Measurements from ENCODE around the gene COPA.
"Not testable (repeated sequence)": the region's sequence is repeated elsewhere in the genome, so short reads cannot be mapped to it uniquely, and the experiment has no call there.

Gene COPA

GRCh38 chr1:160342953-160343869 lies at the start of gene COPA, which contains the start of gene NCSTN:
Gene COPA (minus strand): TSS chr1:160343250. CDS start chr1:160343170, 80 bp downstream.
Gene NCSTN (plus strand): TSS chr1:160343383. CDS start chr1:160343397, 14 bp downstream.
- peak; percentile 74 for DNase-seq (ENCODE audit: low read depth, low spot score)

- not testable (repeated sequence) for DNase-seq (ENCODE audit: low read depth, low spot score)
Observed at GRCh38 chr1:160388406-160388805, 45.4 kb upstream of the COPA start.

GRCh38 chr1:160384812-160385211 lies 41.8 kb upstream of the COPA start:
- not testable (repeated sequence) for DNase-seq (ENCODE audit: low read depth, low spot score)

GRCh38 chr1:160377585-160378206 lies 34.6 kb upstream of the COPA start:
- DNase-seq (ENCODE audit: low read depth, low spot score), result no peak

GRCh38 chr1:160376525-160377131 lies 33.6 kb upstream of the COPA start:
- no peak for DNase-seq (ENCODE audit: low read depth, low spot score)

- DNase-seq (ENCODE audit: low read depth, low spot score), result no peak
Observed at GRCh38 chr1:160375788-160376524, 32.9 kb upstream of the COPA start.

- DNase-seq (ENCODE audit: low read depth, low spot score), result no peak
Observed at GRCh38 chr1:160374306-160375110, 31.5 kb upstream of the COPA start.

GRCh38 chr1:160373696-160374095 lies 30.6 kb upstream of the COPA start:
- DNase-seq (ENCODE audit: low read depth, low spot score), result no peak

- no peak for DNase-seq (ENCODE audit: low read depth, low spot score)
Observed at GRCh38 chr1:160371756-160372155, 28.7 kb upstream of the COPA start.

GRCh38 chr1:160371346-160371631 lies 28.2 kb upstream of the COPA start:
- DNase-seq (ENCODE audit: low read depth, low spot score), result no peak

- no peak for DNase-seq (ENCODE audit: low read depth, low spot score)
Observed at GRCh38 chr1:160370561-160371345, 27.7 kb upstream of the COPA start.

- no peak for DNase-seq (ENCODE audit: low read depth, low spot score)
Observed at GRCh38 chr1:160369087-160369486, 26.0 kb upstream of the COPA start.

- DNase-seq (ENCODE audit: low read depth, low spot score), result no peak
Observed at GRCh38 chr1:160367934-160368923, 25.2 kb upstream of the COPA start.

GRCh38 chr1:160367516-160367900 lies 24.5 kb upstream of the COPA start:
- no peak for DNase-seq (ENCODE audit: low read depth, low spot score)

- no peak for DNase-seq (ENCODE audit: low read depth, low spot score)
Observed at GRCh38 chr1:160366731-160367515, 23.9 kb upstream of the COPA start, which contains the start of gene NHLH1. Gene NHLH1 (plus strand): TSS chr1:160367071. CDS start chr1:160370732, 3,661 bp downstream.

GRCh38 chr1:160365325-160365724 lies 22.3 kb upstream of the COPA start:
- no peak for DNase-seq (ENCODE audit: low read depth, low spot score)

- no peak for DNase-seq (ENCODE audit: low read depth, low spot score)
Observed at GRCh38 chr1:160363951-160364735, 21.1 kb upstream of the COPA start.

Data from activated naive CD8-positive, alpha-beta T cell treated with anti-CD3 and anti-CD28 coated beads, Interleukin-2, amount 50 U/mL, for 16 hours (primary cell).